Adrenal gland (tissue), 12 donors: ENCODE measurements around the gene ACTR1B. TPM values are rescaled to one million over a fixed set of nuclear protein-coding genes. Genes with fewer than 3 reads are reported as not detected.

ENCODE experiments used
- DNase-seq, 7 donors: peaks; one replicate each; pipeline ENCODE4 v3.0.0-alpha.2; 2019 to 2020
- H3K27ac ChIP-seq, 5 donors: fragments of 200-600 bp; sonication (generic) in 4 of 5; 1 replicate in 3 of 5; 2 replicates in 2 of 5; pipeline versions ENCODE4 v1.5.1 to v1.8.0; 2016 to 2020; ENCODE audit warnings: mild to moderate bottlenecking in 1 of 5
- H3K27me3 ChIP-seq: fragments of 200-600 bp; 2 replicates; pipeline ENCODE4 v1.8.0; 2021
- H3K36me3 ChIP-seq, 2 donors: fragments of 200-600 bp; replicated peaks in 1 of 2; 1 replicate in 1 of 2; 2 replicates in 1 of 2; pipeline versions ENCODE4 v1.5.1 to v1.8.0; 2018 to 2022
- H3K4me1 ChIP-seq, 2 donors: fragments of 200-600 bp; replicated peaks in 1 of 2; 1 replicate in 1 of 2; 2 replicates in 1 of 2; pipeline versions ENCODE4 v1.5.1 to v1.8.0; 2018 to 2021
- H3K4me3 ChIP-seq, 4 donors: fragments of 200-600 bp; sonication (generic) in 3 of 4; one replicate each; pipeline ENCODE4 v1.5.1; 2016 to 2018
- H3K9me3 ChIP-seq, 3 donors: fragments of 200-600 bp; sonication (generic) in 1 of 3; replicated peaks in 1 of 3; 1 replicate in 2 of 3; 2 replicates in 1 of 3; pipeline versions ENCODE4 v1.5.1 to v1.8.0; 2016 to 2021
- POLR2A ChIP-seq, 2 donors: fragments of 450-650 bp; IDR thresholded peaks; one replicate each; pipeline ENCODE4 v1.6.1; 2017; ENCODE audit warnings: antibody characterized with exemption in 2 of 2, mild to moderate bottlenecking in 2 of 2, moderate library complexity in 1 of 2
- WGBS, 4 donors: extraction: QIAGEN DNeasy Blood & Tissue Kit in 2 of 4; methylation state at CpG; one replicate each; pipeline versions ENCODE4 v1.1.5 to v1.1.7; 2013 to 2017; 5-methylcytosine and 5-hydroxymethylcytosine counted together
- intact Hi-C, 2 donors: fragments of 100-400 bp; cut with DNase I; formaldehyde crosslinking; loops; one replicate each; pipeline versions ENCODE4 v1.14.1 to v1.15.0; 2022 to 2023
- polyA plus RNA-seq, 3 donors: library from polyadenylated mRNA; stranded (reverse); fragments of 200-250 nt in 2 of 3; fragments of 350-450 nt in 1 of 3; fragmentation: Illumina TruSeq in 1 of 3; extraction: RNeasy Lipid Tissue Mini Kit (QIAGEN cat#74804) in 1 of 3; gene quantifications; one replicate each; pipeline ENCODE4 v1.2.3, GENCODE V29; 2013 to 2014
- total RNA-seq, 9 donors: library from RNA; depleted of rRNA in 4 of 9; stranded (reverse); fragments of >200 nt in 4 of 9; fragments of 120-200 nt in 1 of 9; fragmentation: NEBNext Ultra II Directional in 1 of 9; extraction: Animal tissue kit (Norgen Biotek cat#: 25700) in 1 of 9; gene quantifications; one replicate each; pipeline versions ENCODE4 v1.1.0 to v1.2.4, GENCODE V29; 2013 to 2023
- TF ChIP-seq, protein P1 (sequence below), 6 experiments: fragments of 450-650 bp in 4 of 6; fragments of 200-600 bp in 2 of 6; sonication (generic) in 1 of 6; IDR thresholded peaks; 1 replicate in 5 of 6; 2 replicates in 1 of 6; pipeline versions ENCODE4 v1.5.1 to v1.8.0; 2016 to 2021; ENCODE audit warnings: antibody characterized with exemption in 6 of 6, mild to moderate bottlenecking in 2 of 6, moderate library complexity in 1 of 6
- donor health status: healthy with polysubstance abuse.
- donor health status: Bipolar disorder and iron deficiency.
- donor health status: DM: yes; HTN: yes; CAD: no.
- donor health status: DM: no; HTN: no; CAD: no.
- donor health status: DM: no; HTN: no; CAD: no.
- donor health status: DM: yes; HTN: yes; CAD: no.

Gene ACTR1B
- total and polyA plus RNA-seq, 12 donors = 39.0 to 130 (median 95.7) TPM

GRCh38 chr2:97654309-97654708 is 9.5 kb downstream of the ACTR1B start:
- Histone ChIP-seq H3K36me3 (peaks cover 0 to 39% of the 10 kb centered on the region in 2 donors), H3K9me3 (no peaks in the 10 kb centered on the region)
- intact Hi-C loops = no loop called here

GRCh38 chr2:97653874-97654273 is 10.0 kb downstream of the ACTR1B start:
- Histone ChIP-seq H3K4me1 (peaks cover 0 to 3% of the 10 kb centered on the region in 2 donors), H3K27ac (no peak overlapping the region), H3K27me3 (no peaks in the 10 kb centered on the region), H3K36me3 (peaks cover 0 to 39% of the 10 kb centered on the region in 2 donors), H3K4me3 (no peak overlapping the region), H3K9me3 (no peaks in the 10 kb centered on the region)
- intact Hi-C loops = no loop called here
- TF ChIP-seq POLR2A (IDR thresholded peaks at IDR 0.05) = no peak
- TF ChIP-seq, protein P1, sequence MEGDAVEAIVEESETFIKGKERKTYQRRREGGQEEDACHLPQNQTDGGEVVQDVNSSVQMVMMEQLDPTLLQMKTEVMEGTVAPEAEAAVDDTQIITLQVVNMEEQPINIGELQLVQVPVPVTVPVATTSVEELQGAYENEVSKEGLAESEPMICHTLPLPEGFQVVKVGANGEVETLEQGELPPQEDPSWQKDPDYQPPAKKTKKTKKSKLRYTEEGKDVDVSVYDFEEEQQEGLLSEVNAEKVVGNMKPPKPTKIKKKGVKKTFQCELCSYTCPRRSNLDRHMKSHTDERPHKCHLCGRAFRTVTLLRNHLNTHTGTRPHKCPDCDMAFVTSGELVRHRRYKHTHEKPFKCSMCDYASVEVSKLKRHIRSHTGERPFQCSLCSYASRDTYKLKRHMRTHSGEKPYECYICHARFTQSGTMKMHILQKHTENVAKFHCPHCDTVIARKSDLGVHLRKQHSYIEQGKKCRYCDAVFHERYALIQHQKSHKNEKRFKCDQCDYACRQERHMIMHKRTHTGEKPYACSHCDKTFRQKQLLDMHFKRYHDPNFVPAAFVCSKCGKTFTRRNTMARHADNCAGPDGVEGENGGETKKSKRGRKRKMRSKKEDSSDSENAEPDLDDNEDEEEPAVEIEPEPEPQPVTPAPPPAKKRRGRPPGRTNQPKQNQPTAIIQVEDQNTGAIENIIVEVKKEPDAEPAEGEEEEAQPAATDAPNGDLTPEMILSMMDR (IDR thresholded peaks at IDR 0.05) = no peak
- WGBS, 4 donors = 92 to 100% (median 96%) methylated on average over 1 of the region's 1 CpG
- DNase-seq = no peak

More at GRCh38 chr2:97654309-97654708, 9.5 kb downstream of the ACTR1B start:
- no peak overlapping the region for H3K4me3 ChIP-seq
- H3K4me1 ChIP-seq = peaks cover 0 to 3% of the 10 kb centered on the region in 2 donors
- DNase-seq = no peak
- H3K27ac ChIP-seq = no peak overlapping the region
- TF ChIP-seq POLR2A (IDR thresholded peaks at IDR 0.05) = no peak
- TF ChIP-seq, protein P1 (IDR thresholded peaks at IDR 0.05) = no peak
- no peaks in the 10 kb centered on the region for H3K27me3 ChIP-seq
- WGBS, 4 donors = 93 to 98% (median 95%) methylated on average over 5 of the region's 5 CpGs

GRCh38 chr2:97653473-97653872 is 10.4 kb downstream of the ACTR1B start:
- no peak for DNase-seq

GRCh38 chr2:97651114-97651513 is 12.7 kb downstream of the ACTR1B start:
- H3K27me3 ChIP-seq = no peaks in the 10 kb centered on the region
- no peak for TF ChIP-seq POLR2A (IDR thresholded peaks at IDR 0.05)
- TF ChIP-seq, protein P1 (IDR thresholded peaks at IDR 0.05) = no peak
- H3K27ac ChIP-seq = no peak overlapping the region
- H3K4me1 ChIP-seq = peaks cover 9 to 14% of the 10 kb centered on the region in 2 donors
- WGBS, 4 donors = 60 to 77% (median 66%) methylated on average over 4 of the region's 4 CpGs
- no peak overlapping the region for H3K4me3 ChIP-seq
- no peak for DNase-seq
- intact Hi-C loops = no loop called here
- H3K9me3 ChIP-seq = no peaks in the 10 kb centered on the region
- peaks cover 0 to 31% of the 10 kb centered on the region in 2 donors for H3K36me3 ChIP-seq

More at GRCh38 chr2:97653473-97653872, 10.4 kb downstream of the ACTR1B start:
- no peak for TF ChIP-seq POLR2A (IDR thresholded peaks at IDR 0.05)
- TF ChIP-seq, protein P1 (IDR thresholded peaks at IDR 0.05) = no peak
- no peaks in the 10 kb centered on the region for H3K27me3 ChIP-seq
- 88 to 93% (median 91%) methylated on average over 2 of the region's 2 CpGs for WGBS, 4 donors
- intact Hi-C loops = no loop called here
- peaks cover 0 to 39% of the 10 kb centered on the region in 2 donors for H3K36me3 ChIP-seq
- no peak overlapping the region for H3K4me3 ChIP-seq
- peaks cover 0 to 3% of the 10 kb centered on the region in 2 donors for H3K4me1 ChIP-seq
- no peaks in the 10 kb centered on the region for H3K9me3 ChIP-seq
- H3K27ac ChIP-seq = no peak overlapping the region
